Measurements from ENCODE around the gene OR52K1. TPM values are rescaled to one million over a fixed set of nuclear protein-coding genes. Genes with fewer than 3 reads are reported as not detected.

OR52K1 gene
- total RNA-seq, 2 experiments from 2014 or later, result not detected

Other genes starting within 250 kb of the OR52K1 start
- gene OR52B4, start 114.3 kb upstream of the OR52K1 start, total RNA-seq, result not detected
- gene TRIM21, start 88.9 kb upstream of the OR52K1 start, total RNA-seq, result 10 to 100 TPM; 23.5 to 26.0 TPM
- not detected for gene OR52K2, start 33.4 kb upstream of the OR52K1 start, total RNA-seq
- not detected for gene OR52M1, start 62.5 kb downstream of the OR52K1 start, total RNA-seq
- not detected for gene OR52I2, start 99.1 kb downstream of the OR52K1 start, total RNA-seq
- gene OR52I1, start 111.4 kb downstream of the OR52K1 start, total RNA-seq, result not detected
- gene TRIM68, start 125.6 kb downstream of the OR52K1 start, total RNA-seq, result 10 to 100 TPM; 11.3 to 15.4 TPM
- not detected for gene OR51D1, start 154.8 kb downstream of the OR52K1 start, total RNA-seq
- gene OR51E1, start 161.3 kb downstream of the OR52K1 start, total RNA-seq, result not detected
- not detected for gene OR51E2, start 215.2 kb downstream of the OR52K1 start, total RNA-seq
- not detected for gene MMP26, start 222.1 kb downstream of the OR52K1 start, total RNA-seq

All from activated naive CD4-positive, alpha-beta T cell treated with anti-CD3 and anti-CD28 coated beads for 36 hours (primary cell).